Mesangial cell (primary cell): ENCODE data around the gene POLE. TPM values are rescaled to one million over a fixed set of nuclear protein-coding genes. Genes with fewer than 3 reads are reported as not detected.

Source experiments
- total RNA-seq: library from RNA; depleted of rRNA; stranded (reverse); fragments of >200 nt; gene quantifications from 2 replicates; pipeline ENCODE4 v1.2.3, GENCODE V29; 2015

POLE gene, protein sequence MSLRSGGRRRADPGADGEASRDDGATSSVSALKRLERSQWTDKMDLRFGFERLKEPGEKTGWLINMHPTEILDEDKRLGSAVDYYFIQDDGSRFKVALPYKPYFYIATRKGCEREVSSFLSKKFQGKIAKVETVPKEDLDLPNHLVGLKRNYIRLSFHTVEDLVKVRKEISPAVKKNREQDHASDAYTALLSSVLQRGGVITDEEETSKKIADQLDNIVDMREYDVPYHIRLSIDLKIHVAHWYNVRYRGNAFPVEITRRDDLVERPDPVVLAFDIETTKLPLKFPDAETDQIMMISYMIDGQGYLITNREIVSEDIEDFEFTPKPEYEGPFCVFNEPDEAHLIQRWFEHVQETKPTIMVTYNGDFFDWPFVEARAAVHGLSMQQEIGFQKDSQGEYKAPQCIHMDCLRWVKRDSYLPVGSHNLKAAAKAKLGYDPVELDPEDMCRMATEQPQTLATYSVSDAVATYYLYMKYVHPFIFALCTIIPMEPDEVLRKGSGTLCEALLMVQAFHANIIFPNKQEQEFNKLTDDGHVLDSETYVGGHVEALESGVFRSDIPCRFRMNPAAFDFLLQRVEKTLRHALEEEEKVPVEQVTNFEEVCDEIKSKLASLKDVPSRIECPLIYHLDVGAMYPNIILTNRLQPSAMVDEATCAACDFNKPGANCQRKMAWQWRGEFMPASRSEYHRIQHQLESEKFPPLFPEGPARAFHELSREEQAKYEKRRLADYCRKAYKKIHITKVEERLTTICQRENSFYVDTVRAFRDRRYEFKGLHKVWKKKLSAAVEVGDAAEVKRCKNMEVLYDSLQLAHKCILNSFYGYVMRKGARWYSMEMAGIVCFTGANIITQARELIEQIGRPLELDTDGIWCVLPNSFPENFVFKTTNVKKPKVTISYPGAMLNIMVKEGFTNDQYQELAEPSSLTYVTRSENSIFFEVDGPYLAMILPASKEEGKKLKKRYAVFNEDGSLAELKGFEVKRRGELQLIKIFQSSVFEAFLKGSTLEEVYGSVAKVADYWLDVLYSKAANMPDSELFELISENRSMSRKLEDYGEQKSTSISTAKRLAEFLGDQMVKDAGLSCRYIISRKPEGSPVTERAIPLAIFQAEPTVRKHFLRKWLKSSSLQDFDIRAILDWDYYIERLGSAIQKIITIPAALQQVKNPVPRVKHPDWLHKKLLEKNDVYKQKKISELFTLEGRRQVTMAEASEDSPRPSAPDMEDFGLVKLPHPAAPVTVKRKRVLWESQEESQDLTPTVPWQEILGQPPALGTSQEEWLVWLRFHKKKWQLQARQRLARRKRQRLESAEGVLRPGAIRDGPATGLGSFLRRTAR (N-terminal part only)
- 11.9 and 41.4 TPM in 2 replicates for total RNA-seq

DNA sequence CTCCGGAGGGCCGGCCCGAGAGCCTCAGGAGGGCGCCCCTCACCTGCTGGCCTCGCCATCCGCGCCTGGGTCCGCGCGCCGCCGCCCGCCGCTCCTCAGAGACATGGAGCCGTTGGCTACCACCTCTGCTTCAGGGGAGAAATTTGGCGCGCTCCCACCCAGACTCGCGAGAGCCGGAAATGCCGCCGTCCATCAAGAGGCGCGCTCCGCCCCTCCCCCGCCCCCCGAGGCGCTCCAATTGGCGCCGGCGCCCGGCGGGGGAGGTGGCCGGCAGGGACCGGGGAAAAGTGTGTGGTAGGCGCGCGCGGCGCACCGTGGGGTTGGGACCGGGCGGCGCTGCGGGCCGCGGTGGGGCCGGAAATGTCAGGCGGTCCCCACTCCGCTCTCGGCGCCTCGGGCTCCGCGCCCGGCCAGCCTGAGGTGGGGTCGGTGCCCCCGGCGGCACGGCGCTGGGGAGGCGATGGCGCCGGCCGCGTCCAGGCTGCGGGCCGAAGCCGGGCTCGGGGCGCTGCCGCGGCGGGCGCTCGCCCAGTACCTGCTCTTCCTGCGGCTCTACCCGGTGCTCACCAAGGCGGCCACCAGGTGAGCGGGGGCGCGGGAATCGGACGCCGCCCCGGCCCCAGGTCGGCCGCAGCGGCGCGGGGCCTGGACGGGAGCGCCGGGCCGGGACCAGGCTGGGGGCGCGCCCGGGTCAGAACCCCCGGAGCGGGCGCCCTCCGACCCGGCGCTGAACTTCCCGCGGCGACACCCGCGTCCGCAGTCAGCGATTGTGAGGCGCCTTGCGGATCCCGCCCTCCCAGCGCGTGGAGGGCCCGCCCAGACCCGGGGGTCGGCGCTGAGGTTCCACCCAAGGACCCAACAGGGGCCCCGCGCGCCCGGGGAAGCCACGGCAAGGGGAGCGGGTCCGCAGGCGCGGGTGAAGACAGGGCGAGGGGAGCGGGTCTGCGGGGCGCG is at the start of gene POLE, which contains the start of gene PXMP2:
Gene POLE (minus strand): TSS at position 132 of the 954 bp plus-strand sequence. CDS start 27 bp downstream, at position 105.
Gene PXMP2 (plus strand): TSS at position 377 of the 954 bp plus-strand sequence. CDS start 84 bp downstream, at position 461.

DNA sequence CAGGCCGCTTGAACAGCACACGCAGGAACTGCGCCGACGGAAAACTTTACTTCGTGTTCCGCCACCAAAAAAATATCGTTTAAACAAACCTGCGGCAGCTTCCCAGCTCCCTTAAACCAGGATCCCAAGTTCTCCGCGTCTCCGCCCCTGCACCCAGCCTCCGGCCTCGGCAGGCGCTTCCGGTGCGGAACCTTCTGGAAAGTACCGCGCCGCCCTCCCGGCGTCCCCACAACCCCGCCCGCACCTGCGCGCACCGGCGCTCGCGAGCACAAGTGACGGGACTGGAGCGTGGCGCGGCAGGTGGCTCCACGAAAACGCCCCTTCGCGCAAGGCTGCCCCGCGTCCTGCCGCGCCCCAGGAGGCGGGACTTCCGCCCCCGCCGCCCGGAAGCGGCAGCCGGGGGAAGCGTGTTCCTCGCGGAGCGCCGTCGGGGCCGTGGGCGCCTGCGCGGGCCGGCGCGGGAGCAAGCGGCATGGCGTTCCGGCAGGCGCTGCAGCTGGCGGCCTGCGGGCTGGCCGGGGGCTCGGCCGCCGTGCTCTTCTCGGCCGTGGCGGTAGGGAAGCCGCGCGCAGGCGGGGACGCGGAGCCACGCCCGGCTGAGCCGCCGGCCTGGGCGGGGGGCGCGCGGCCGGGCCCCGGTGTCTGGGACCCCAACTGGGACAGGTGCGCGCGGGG is 23.4 kb upstream of the POLE start, which contains the start of gene PGAM5:
Gene PGAM5 (plus strand): TSS at position 438 of the 675 bp plus-strand sequence. CDS start 35 bp downstream, at position 473.

DNA sequence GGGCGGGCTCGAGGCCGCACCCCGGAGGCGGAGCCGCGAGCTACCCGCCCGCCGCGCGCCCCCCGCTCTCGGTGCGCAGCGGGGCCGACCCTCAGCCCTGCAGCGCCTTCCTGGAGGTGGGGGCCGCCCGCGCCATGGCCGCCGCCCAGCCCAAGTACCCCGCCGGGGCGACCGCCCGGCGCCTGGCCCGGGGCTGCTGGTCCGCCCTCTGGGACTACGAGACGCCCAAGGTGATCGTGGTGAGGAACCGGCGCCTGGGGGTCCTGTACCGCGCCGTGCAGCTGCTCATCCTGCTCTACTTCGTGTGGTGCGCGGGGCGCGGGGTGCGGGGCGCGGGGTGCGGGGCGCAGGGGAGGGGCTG is 68.5 kb downstream of the POLE start, which contains the start of gene P2RX2:
Gene P2RX2 (plus strand): TSS at position 94 of the 361 bp plus-strand sequence. CDS start 41 bp downstream, at position 135.

DNA sequence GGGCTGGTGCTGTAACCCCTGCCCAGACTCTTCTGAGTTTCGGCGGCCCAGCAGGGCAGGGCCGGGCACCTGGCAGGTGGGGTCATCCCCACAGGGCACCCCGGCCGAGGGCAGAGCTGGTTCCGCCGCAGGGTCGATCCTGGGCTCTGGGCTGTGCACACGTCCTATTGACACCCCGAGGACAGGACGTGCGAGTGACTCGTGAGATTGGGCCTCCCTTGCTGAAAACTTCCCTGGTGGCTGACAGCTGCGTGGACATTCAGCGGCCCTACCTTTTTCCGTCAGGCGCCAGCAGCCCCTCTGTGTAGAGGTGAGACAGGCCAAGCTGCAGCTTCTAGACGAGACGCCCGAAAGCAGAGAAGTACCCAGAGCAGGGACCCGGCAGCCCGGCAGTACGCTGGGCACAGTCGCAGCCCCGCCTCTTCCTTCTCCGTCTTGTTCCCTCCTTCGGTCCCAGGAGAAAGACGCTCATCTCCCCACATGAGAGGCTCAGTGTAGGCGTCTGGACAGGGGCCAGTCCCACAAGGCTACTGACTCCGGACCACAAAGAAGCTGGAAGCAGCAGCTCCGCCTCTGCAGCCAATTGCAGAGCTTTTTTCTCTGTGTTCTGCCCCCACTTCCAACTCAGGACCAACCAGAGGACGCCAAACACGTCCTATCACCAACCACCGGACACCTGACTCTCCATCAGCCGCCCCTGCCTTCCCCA is 76.9 kb downstream of the POLE start, which contains the start of gene LRCOL1:
Gene LRCOL1 (minus strand): TSS at position 532 of the 709 bp plus-strand sequence. CDS start 4,331 bp downstream, outside the sequence.

Other genes with a start within 250 kb of the POLE start
- gene FBRSL1, start 197.2 kb downstream of the POLE start, total RNA-seq, result 25.1 and 32.9 TPM in 2 replicates
- 1.1 TPM in 1 of 2 replicates, not detected in the other for gene LRCOL1, start 76.8 kb downstream of the POLE start, total RNA-seq
- gene P2RX2, start 68.6 kb downstream of the POLE start, total RNA-seq, result not detected in 2 replicates
- 28.9 and 36.2 TPM in 2 replicates for gene PXMP2, start 245 bp upstream of the POLE start, total RNA-seq
- gene PGAM5, start 23.5 kb upstream of the POLE start, total RNA-seq, result 33.0 and 67.1 TPM in 2 replicates
- gene ANKLE2, start 74.5 kb upstream of the POLE start, total RNA-seq, result 69.8 and 86.2 TPM in 2 replicates
- gene GOLGA3, start 141.5 kb upstream of the POLE start, total RNA-seq, result 49.3 and 62.2 TPM in 2 replicates
- gene CHFR, start 200.3 kb upstream of the POLE start, total RNA-seq, result 31.0 and 44.1 TPM in 2 replicates